IPS-NIHi11 (cell line): ENCODE data around the gene MND1.

Experiments used
- DNase-seq: peaks from one replicate; pipeline ENCODE4 v3.0.0; 2012; ENCODE audit warnings: mixed read lengths, low spot score

Gene MND1, protein sequence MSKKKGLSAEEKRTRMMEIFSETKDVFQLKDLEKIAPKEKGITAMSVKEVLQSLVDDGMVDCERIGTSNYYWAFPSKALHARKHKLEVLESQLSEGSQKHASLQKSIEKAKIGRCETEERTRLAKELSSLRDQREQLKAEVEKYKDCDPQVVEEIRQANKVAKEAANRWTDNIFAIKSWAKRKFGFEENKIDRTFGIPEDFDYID

DNA sequence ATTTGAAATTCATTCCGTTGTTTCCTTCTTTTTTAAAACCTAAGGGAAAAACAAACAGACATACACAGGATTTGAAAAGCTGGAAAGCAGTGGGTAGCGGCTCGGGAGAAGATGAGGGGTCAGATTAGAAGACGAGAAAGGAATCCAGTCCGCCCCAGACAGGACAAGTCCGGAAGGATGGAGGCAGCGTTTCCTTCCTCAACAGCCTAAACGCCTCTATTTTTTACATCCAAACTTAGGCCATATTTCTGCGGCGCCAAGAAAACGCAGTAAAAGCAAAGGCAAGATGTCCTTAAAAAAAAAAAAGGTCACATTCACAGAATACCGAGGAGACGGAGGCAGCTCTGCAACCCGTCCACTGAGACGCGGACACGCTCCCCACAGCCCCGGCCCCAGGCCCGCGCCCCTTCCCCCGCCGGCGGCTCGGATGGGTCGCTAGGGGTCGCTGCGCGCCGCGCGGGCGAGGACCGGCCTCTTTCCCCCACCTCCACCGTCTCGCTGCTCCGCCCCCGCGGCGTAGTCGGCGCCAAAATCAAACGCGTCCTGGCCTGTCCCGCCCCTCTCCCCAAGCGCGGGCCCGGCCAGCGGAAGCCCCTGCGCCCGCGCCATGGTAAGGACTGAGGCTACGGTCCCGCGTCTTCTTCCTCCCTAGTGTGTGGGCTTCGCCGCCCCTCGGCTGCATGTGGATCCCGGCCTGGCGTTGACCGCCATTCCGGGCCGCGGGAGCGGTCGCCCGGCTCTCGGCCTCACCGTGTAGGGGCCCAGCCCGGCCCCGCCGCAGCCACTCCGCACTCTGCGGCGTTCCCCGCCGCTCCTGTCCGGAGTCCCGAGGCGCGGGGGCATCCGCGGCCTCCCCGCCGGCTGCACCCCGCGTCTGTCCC, at the start of gene MND1:
TSS of gene MND1 (plus strand) at position 558 of the 881 bp plus-strand sequence. CDS start at position 608, 50 bp downstream.
- peak; percentile 96 for DNase-seq

DNA sequence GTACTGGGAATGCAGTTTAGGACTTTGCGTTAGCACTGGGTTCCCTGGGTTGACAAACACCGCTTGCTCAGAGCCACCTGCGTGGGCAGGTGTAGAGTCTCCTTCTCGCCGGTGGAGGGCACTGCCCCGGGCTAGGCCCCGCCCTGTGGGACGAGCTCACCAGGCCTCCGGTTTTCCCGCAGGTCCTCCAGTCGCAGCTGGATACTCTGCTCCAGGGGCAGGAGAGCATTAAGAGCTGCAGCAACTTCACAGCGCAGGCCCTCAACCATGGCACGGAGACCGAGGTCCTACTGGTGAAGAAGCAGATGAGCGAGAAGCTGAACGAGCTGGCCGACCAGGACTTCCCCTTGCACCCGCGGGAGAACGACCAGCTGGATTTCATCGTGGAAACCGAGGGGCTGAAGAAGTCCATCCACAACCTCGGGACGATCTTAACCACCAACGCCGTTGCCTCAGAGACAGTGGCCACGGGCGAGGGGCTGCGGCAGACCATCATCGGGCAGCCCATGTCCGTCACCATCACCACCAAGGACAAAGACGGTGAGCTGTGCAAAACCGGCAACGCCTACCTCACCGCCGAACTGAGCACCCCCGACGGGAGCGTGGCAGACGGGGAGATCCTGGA, 49.2 kb upstream of the MND1 start:
- peak; percentile 33 for DNase-seq

DNA sequence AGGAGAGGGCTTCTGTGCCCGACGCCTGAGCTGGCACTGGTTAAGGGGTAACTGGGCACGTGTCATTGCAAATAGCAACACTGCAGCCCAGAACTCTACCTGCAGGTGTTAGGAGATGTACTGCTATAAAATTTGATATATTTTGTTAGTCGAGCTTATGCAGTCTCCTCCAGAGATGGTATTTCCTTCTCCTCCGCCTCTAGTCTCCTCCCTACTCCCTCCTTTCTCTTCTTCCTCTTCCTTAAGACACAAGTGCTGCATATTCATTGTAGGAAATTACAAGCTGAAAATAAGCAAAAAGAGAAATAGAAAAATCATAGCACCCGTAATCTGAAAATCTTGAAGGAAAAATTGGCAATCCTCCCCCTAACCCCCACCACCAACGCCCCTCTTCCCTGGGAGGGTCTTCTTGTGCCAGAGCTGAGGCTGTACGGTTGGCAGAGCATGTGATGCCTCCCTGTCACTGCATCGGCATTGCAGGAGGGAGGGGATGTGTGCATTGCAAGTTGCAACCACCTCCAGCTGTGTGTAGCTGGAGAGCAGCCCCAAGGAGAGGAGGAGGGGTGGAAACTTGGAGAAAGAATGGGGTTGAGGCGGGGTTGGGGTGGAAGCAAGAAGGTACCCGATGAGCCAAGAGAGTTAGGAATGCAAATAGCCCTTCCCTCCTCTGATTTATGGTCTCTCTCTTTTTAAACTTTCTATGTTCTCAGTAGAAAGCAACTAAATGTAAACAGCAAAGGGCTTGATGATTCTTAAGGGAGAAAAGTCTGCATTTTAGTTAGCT, 48.3 kb upstream of the MND1 start:
- peak; percentile 65 for DNase-seq

DNA sequence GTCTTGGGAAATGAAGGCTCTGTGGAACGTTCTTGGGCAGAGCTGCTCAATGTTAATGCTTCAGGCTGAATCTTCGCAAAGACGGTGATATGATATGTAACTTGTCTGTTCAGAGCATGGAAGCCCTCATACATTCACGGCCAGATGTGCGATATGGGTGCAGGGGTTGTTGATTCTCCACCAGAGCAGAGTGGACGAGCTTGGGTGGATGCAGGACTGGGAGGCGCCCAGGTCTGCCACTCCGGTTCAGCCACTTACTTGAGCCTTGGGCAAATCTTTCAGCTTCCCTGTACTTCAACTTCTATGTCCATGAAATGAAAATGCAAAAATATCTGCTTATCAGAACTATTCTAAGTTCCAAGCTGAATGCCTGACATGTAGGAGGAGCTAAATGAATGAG, 47.4 kb upstream of the MND1 start:
- DNase-seq: no peak

DNA sequence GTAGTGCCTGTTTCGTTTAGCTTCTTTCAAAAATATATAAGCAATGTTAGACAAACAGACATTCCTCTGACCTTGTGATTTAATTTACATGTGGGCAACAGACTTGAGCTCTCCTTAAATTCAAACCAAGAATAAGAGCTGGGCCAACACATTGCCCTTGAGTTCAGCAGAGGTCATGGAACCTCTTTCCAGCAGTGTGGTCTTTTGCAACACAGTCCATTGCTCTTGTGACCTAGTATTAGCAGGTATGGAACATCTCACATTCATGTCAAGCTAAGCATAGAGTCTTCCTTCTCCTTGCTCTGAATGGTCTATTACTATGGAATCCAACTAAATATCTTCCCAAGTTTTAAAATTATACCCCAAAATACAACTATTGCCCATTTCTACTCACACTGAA, 33.7 kb upstream of the MND1 start:
- DNase-seq: no peak

DNA sequence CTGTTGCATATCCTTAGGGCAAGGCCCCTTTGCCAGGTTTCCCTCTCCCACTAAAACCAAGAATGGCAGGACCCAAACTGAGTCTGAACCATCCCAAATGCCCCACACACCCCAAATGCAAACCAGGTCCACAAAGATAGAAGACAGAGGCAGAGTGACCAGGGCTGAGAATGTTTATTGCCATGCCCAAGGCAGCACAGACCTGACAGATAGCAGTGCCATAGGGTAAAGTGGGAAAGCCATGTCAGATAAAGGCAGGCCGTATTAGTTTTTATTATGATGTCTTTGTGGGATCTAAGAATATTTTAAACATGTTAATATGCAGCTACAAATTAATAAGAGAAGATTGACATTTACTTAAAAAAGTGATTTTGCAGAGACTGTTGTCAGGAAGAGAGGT, 29.6 kb upstream of the MND1 start:
- no peak for DNase-seq

DNA sequence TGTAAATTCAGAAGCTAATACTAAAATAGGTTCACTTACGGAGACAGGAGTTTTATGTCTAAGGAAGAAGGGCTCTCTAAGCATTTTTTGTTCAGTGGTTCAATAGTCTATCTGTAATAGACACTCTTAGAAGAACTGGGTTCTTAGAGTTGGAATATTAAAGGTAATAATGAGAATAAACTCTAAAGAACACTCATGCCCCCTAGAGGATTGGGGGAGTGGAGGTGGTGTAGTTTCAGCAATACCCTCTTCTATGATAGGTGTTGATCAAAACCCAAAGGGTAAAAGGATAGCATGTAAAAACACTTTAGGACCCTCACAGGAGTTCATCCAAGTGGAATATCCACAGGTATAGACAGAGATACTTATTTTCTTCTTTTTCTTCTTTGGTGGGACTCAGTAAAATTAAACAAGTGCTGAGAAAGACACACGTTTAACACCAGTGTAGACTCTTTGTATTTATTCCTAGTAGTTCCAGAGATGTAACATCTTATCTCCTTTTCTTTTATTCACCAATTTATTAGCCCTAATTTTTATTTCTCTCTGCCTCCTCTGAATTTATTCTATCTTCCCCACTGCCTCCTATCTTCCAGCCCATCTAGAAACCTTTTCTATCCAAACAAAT, 25.7 kb upstream of the MND1 start:
- peak; percentile 59 for DNase-seq

DNA sequence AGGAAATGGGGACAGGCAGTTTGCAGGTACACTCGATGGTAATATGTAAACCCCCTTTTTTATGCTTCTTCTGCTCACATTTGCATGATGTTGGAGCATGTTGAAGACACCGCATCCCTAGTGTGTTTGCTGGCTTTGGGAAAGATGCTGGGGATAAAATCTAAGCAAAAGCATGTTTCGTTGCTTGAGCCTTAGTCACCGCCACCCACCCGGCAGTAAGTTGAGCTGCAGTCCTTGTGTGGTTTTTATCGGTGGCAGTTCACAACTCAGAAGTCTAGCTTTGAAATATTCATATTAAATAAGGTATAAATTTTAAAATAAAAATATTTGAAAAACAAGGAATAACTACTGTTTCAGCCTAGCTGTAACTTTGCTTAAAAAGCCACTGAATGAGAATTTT, 21.7 kb upstream of the MND1 start:
- DNase-seq: no peak

DNA sequence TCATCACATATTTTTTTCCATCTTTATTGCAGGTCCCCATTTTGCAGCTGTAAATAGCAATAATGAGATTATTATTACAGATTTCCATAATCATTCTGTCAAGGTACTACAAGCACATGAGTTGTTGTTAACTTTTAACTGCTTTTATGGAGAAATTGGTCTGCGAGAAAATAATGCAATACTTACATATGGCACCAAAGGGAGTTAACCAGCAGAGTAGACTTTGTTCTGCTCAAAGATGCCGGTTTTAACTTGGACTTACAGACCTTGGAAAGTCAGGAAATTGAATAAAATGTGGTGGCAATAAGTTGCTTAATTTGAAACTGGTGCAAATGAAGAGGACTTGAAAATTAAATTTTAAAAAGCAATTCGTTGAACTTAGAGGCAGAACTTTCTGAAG, 20.4 kb upstream of the MND1 start:
- DNase-seq: no peak

DNA sequence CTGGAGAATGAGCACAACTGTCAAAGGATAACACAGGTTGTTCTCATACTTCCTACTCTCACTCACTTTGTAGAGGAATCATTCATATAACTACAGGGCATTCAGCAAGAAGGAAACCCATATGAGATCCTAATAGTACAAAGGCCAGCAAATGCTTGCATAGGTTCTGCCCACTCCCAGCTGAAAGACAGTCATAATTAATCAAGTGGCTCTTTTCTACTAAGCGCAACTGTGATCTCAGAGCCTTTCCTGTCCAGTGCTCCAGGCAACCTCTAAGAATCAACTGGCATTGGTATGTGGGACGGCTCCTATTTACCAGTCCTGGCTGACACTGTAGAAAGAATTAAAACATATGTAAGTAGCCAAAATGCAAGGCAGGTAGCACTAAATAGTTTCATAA, 18.9 kb upstream of the MND1 start:
- DNase-seq: no peak

DNA sequence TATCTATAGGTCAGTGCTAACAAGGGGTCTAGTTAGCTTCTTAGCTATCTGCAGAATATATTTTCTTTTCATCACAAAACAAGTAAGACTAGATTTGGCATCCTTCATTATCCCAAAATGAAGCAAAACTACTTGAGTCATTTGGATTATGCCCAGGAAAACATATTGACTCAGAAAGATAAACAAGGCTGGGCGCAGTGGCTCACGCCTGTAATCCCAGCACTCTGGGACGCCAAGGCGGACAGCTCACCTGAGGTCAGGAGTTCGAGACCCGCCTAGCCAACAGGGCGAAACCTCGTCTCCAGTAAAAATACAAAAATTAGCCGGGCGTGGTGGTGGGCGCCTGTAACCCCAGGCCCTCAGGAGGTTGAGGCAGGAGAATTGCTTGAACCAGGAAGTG, 18.0 kb upstream of the MND1 start:
- no peak for DNase-seq

DNA sequence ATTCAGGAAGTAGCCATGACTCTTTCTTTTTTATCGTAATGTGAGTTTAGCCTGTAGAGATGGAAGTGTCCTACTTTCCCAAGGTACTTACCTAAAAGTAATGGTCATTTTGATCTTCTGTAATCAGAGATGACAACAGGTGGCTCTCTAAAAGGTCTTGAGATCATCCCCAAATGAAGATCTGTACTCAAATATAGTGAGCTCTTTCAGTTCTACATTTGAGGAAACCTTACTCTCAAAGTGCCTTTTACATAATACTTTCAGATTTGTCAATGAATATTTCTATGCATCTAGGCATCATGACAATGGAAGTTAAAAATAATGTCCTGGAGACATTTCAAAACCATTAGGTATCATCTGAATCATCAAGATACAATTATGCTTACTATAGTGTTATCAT, 17.2 kb upstream of the MND1 start:
- no peak for DNase-seq

DNA sequence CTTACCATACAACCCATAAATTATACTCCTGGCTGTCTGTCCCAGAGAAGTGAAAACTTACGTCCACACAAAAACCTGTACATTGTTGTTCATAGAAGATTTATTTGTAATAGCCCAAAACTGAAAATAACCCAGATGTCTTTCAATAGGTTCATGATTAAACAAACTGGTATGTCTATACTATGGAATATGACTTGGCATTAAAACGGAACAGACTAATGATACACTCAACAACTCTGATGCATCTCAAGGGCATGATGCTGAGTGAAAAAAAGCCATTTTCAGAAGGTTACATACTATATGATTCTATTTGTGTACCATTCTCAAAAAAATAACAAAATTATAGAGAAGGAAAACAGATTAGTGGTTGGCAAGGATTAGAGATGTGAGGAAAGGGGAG, 11.6 kb upstream of the MND1 start:
- no peak for DNase-seq

DNA sequence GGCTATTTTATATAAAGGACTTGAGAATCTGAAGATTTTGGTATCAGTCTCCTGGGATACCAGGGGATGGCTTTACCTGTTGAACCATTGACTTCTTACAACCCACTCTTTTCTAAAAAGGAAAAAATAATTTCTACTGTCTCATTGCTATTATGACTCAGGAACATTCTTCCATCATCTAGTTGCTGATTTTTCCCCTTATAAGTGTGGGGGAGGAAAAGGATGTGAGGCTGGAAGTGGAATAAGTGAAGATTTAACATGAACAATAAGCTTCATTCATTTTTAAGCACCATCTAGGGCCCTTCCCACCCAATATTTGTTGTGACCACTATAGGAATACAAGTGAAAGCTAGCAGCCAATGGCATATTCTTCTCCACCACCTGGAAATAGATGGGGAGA, 10.6 kb upstream of the MND1 start:
- no peak for DNase-seq

DNA sequence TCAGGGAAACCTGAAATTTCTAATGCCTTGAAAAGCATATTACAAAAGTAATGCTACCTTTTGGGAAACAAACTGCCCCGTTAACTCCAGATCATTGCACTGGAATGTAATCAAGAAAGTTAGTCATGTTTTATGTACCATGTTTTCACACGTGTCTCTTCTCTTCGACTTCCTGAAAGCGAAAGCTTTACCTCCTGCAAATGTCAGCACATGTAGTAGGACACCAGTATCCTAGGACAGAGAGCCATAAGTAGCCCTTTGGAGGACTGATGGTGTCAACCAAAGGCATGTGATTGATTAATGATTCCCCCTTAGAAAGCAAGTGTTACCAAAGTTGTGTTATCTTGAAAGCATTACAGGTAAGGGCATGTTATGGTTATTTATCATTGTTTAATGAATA, 8.8 kb upstream of the MND1 start:
- DNase-seq: no peak

DNA sequence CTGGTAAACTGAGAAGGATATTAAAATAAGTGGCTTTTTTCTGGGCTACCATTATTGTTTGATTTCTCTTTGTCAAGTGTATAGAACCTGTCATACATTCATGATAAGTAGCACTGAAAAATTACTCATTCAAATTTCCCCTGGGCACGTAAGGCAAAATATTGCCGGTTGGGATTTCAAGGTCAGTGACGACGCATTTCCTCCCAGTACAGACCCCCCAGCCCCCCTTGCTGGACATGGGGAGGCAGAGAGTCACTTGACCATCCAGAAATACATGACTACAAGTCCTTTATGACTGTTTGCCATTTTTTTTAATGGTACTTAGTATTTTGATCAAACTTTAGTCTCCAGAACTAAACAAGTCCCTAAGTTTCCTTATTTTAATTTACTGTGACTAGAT, 6.8 kb upstream of the MND1 start:
- DNase-seq: no peak

DNA sequence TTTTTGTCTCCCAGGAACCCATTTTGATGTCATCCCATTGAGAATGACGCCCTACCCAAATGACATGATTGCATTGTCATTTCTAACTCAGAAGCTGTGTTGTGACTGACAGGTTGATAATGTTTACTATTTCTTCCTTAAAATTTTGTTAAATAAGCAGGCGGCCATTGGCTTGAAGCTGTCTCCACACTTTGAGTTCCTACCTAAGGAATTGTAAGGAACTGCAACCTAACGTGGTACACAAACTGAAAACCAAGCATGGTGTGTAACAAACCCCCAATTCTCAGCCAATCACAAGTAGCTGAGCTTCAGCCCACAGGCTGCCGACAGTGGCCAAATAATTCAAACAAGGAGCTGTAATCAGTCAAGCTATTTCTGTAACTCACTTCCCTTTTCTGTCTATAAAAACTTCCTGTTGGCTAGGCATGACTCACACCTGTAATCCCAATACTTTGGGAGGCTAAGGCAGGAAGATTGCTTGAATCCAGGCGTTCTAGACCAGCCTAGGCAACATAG, 2.9 kb upstream of the MND1 start:
- no peak for DNase-seq

DNA sequence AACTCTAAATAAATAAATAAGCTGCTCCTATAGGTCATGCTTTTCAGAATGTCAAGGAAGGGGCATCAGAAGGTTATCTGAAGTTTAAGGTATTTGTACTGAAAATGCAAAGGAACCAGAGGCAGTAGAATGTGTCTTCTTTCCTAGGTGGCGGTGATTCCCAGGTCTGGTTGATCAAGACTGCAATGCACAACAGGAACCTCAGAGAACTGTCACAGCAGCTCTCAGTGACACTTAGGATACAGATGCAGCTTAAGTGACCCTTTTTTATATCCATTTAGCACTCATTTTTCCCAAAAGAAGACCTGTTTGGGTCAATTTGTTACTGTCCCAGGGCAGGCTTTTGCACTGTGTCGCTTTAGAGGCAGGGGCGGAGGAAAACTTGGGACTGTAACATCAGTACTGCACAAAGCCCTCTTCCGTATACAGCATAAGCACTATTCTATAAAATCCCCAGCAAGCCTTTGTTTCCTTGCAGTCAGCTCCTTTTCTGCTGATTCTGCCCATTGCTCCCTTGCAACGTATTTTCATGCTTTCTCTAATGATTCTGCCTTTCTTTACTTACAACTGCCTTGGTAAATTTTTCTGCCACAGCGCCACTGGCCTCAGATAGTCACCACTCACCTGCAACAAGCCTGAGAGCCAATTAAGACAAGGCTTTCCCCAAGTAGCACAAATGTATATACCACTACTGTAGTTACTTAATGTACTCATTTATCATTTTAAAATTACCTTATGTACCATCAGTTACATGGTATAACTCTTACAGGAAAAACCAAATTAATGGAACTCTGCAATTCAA, 1.5 kb upstream of the MND1 start:
- no peak for DNase-seq

DNA sequence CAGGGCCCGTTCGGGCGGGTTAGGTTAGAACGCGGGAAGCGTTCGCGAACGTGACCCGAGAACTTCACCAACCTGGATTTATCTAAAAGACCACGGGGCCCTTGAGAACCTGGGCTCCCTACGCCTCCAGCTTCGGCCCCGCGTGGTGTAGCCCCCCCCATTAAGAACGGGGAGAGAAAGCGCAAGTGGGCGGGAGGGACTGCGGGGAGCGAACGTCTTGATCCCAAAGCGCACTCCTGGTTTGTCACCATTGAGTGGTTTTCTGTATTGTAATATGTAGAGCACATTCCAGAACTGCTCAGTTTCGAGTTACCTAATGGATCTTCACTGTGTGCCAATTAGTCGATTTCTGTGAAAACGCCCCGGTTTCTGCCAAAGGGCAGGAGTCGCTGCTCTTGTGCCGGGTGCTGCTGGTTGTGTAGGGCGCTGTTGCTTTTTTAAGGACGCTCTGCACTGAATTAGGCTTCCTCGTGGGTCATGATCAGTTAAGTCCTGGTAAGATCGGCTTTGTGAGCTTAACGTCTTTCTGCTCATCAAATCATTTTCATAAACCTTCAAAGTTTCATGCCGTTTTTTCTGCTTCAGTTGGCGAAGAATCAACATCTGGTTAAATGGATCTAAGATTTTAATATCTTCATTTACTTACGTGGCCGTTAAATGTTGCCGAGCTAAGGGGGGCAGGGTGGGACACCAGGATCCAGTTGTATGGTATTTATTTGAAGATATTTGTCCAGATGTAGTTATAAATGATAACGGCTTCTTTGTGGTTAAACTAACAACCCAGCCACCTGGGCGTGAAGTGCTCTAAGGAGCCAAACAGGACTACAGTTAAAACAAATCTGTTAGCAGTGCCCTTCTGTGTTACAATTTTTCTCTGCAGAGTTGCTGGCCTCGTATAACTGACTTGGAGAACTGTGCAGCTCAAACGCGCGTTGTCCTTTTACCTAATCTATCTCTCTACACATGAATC, 809 bp downstream of the MND1 start:
- peak; percentile 43 for DNase-seq

DNA sequence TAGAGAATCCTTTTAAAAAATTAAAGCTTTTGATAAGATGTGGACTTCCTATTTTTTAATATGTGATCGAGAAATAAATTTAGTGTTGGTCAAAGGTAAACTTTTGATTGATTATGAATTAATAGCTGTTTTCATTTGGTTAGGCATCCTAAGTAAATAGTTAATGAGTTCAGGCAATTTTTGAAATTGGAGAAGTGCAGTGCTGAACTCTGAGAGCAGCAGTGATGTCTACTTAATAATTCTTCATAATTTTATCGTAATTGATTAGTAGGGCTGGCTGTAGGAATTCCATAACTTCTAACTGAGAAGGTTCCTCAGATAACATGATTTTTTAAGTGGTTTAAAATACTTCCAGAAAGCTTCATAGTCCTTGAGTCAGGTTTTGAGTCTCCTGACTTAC, 1.5 kb downstream of the MND1 start:
- no peak for DNase-seq
